Gastrocnemius medialis (tissue), 4 donors: ENCODE results near the gene ZSCAN30. TPM values are rescaled to one million over a fixed set of nuclear protein-coding genes. Genes with fewer than 3 reads are reported as not detected.

Experiments used
- ATAC-seq, 2 donors: fragments of 150-250 bp; one replicate each; pipeline ENCODE4 v1.9.1; 2016
- DNase-seq, 2 donors: peaks; one replicate each; pipeline ENCODE4 v3.0.0-alpha.2; 2019
- H3K27ac ChIP-seq, 4 donors: fragments of 200-600 bp; sonication (generic); 1 replicate in 1 of 4; 2 replicates in 3 of 4; pipeline ENCODE4 v1.5.1; 2016 to 2018; ENCODE audit warnings: mild to moderate bottlenecking in 2 of 4, moderate library complexity in 1 of 4
- H3K27me3 ChIP-seq, 3 donors: fragments of 200-600 bp; sonication (generic) in 2 of 3; 1 replicate in 1 of 3; 2 replicates in 2 of 3; pipeline versions ENCODE4 v1.5.1 to v1.6.0; 2016 to 2019; ENCODE audit warnings: mild to moderate bottlenecking in 1 of 3, moderate library complexity in 1 of 3
- H3K36me3 ChIP-seq, 2 donors: fragments of 200-600 bp; sonication (generic) in 1 of 2; one replicate each; pipeline ENCODE4 v1.5.1; 2017 to 2018
- H3K4me1 ChIP-seq, 2 donors: fragments of 200-600 bp; sonication (generic) in 1 of 2; one replicate each; pipeline ENCODE4 v1.5.1; 2016 to 2017; ENCODE audit warnings: mild to moderate bottlenecking in 2 of 2
- H3K4me3 ChIP-seq, 4 donors: fragments of 200-600 bp; sonication (generic) in 3 of 4; 1 replicate in 1 of 4; 2 replicates in 3 of 4; pipeline ENCODE4 v1.5.1; 2016 to 2019; ENCODE audit warnings: mild to moderate bottlenecking in 2 of 4
- H3K9me3 ChIP-seq, 3 donors: fragments of 200-600 bp; sonication (generic) in 2 of 3; 1 replicate in 1 of 3; 2 replicates in 2 of 3; pipeline ENCODE4 v1.5.1; 2016 to 2019
- POLR2A ChIP-seq, 2 donors: fragments of 450-650 bp; IDR thresholded peaks; one replicate each; pipeline ENCODE4 v1.6.1; 2017; ENCODE audit warnings: antibody characterized with exemption in 2 of 2, mild to moderate bottlenecking in 2 of 2, moderate library complexity in 2 of 2
- in situ Hi-C, 4 donors: fragments of 200-750 bp; cut with MboI; loops; one replicate each; pipeline versions ENCODE4 v1.15.0 to v1.8.0; 2017; ENCODE audit warnings: low sequenced_read_pairs in 4 of 4
- intact Hi-C: fragments of 100-400 bp; cut with DNase I; formaldehyde crosslinking; loops from one replicate; pipeline ENCODE4 v1.15.1; 2023; ENCODE audit warnings: low total_unique reads
- total RNA-seq, 4 donors: library from RNA; depleted of rRNA; stranded (reverse); fragments of >200 nt; gene quantifications; one replicate each; pipeline versions ENCODE4 v1.1.0 to v1.2.3, GENCODE V29; 2016
- TF ChIP-seq, protein P1 (sequence below), 5 experiments: fragments of 450-650 bp in 3 of 5; fragments of 200-600 bp in 2 of 5; sonication (generic) in 2 of 5; IDR thresholded peaks in 4 of 5; conservative IDR thresholded peaks in 1 of 5; 1 replicate in 4 of 5; 2 replicates in 1 of 5; pipeline ENCODE4 v1.5.1; 2016 to 2019; ENCODE audit warnings: antibody characterized with exemption in 5 of 5, mild to moderate bottlenecking in 3 of 5, moderate library complexity in 3 of 5

ZSCAN30 gene
- total RNA-seq, 4 donors from 2014 or later, result 4.6 to 34.6 (median 8.2) TPM

- intact Hi-C loops (loop anchor here (1.0 kb wide), 1 partner anchor 22 kb away; no protein-coding TSS in a partner anchor), in situ Hi-C loops (loop anchor here in 1 of 4 donors (5.0 kb wide), 1 partner anchor 47 kb away; the partner anchor contains the start of gene ZNF397)
- TF ChIP-seq POLR2A (IDR thresholded peaks at IDR 0.05), result no peak
- TF ChIP-seq, protein P1, sequence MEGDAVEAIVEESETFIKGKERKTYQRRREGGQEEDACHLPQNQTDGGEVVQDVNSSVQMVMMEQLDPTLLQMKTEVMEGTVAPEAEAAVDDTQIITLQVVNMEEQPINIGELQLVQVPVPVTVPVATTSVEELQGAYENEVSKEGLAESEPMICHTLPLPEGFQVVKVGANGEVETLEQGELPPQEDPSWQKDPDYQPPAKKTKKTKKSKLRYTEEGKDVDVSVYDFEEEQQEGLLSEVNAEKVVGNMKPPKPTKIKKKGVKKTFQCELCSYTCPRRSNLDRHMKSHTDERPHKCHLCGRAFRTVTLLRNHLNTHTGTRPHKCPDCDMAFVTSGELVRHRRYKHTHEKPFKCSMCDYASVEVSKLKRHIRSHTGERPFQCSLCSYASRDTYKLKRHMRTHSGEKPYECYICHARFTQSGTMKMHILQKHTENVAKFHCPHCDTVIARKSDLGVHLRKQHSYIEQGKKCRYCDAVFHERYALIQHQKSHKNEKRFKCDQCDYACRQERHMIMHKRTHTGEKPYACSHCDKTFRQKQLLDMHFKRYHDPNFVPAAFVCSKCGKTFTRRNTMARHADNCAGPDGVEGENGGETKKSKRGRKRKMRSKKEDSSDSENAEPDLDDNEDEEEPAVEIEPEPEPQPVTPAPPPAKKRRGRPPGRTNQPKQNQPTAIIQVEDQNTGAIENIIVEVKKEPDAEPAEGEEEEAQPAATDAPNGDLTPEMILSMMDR (IDR thresholded peaks at IDR 0.05 in 4 of 5, conservative IDR thresholded peaks at IDR 0.05 in 1 of 5), result no peak
- Histone ChIP-seq H3K9me3 (no peaks in the 10 kb centered on the region), H3K36me3 (peaks cover 0 to 15% of the 10 kb centered on the region in 2 donors), H3K4me1 (peaks cover 21 to 30% of the 10 kb centered on the region in 2 donors), H3K27me3 (no peaks in the 10 kb centered on the region), H3K4me3 (peak overlapping the region; percentile 62 to 88 (median 80)), H3K27ac (peak overlapping the region; percentile 88 to 92 (median 90))
- ATAC-seq (peak in 1 of 2 donors; percentile 10), DNase-seq (no peak)
Measured at GRCh38 chr18:35289293-35289692, 736 bp downstream of the ZSCAN30 start.

GRCh38 chr18:35284841-35285240 lies 5.2 kb downstream of the ZSCAN30 start:
- Histone ChIP-seq H3K9me3 (no peaks in the 10 kb centered on the region), H3K36me3 (no peaks in the 10 kb centered on the region), H3K4me3 (no peak overlapping the region), H3K4me1 (peaks cover 9 to 16% of the 10 kb centered on the region in 2 donors), H3K27me3 (no peaks in the 10 kb centered on the region), H3K27ac (no peak overlapping the region)
- TF ChIP-seq POLR2A (IDR thresholded peaks at IDR 0.05), result no peak
- TF ChIP-seq, protein P1 (IDR thresholded peaks at IDR 0.05 in 4 of 5, conservative IDR thresholded peaks at IDR 0.05 in 1 of 5), result no peak
- intact Hi-C loops, result no loop called here
- no peak for DNase-seq
- in situ Hi-C loops, result loop anchor here in 1 of 4 donors (5.0 kb wide), 1 partner anchor 43 kb away; the partner anchor contains the start of gene ZNF397
- ATAC-seq, result no peak

GRCh38 chr18:35283923-35284794 lies 5.9 kb downstream of the ZSCAN30 start:
- no peak overlapping the region for H3K4me3 ChIP-seq
- in situ Hi-C loops (no loop called here), intact Hi-C loops (no loop called here)
- TF ChIP-seq, protein P1 (IDR thresholded peaks at IDR 0.05 in 4 of 5, conservative IDR thresholded peaks at IDR 0.05 in 1 of 5), result no peak
- no peak for TF ChIP-seq POLR2A (IDR thresholded peaks at IDR 0.05)
- H3K27me3 ChIP-seq, result no peaks in the 10 kb centered on the region
- H3K9me3 ChIP-seq, result no peaks in the 10 kb centered on the region
- peaks cover 12% of the 10 kb centered on the region in 2 donors for H3K4me1 ChIP-seq
- H3K27ac ChIP-seq, result no peak overlapping the region
- H3K36me3 ChIP-seq, result no peaks in the 10 kb centered on the region
- DNase-seq (no peak), ATAC-seq (no peak)

GRCh38 chr18:35282353-35282752 lies 7.7 kb downstream of the ZSCAN30 start:
- intact Hi-C loops (no loop called here), in situ Hi-C loops (no loop called here)
- Histone ChIP-seq H3K4me3 (no peak overlapping the region), H3K9me3 (no peaks in the 10 kb centered on the region), H3K27ac (no peak overlapping the region), H3K36me3 (no peaks in the 10 kb centered on the region), H3K27me3 (no peaks in the 10 kb centered on the region), H3K4me1 (peaks cover 0 to 8% of the 10 kb centered on the region in 2 donors)
- no peak for ATAC-seq
- TF ChIP-seq, protein P1 (IDR thresholded peaks at IDR 0.05 in 4 of 5, conservative IDR thresholded peaks at IDR 0.05 in 1 of 5), result no peak
- no peak for TF ChIP-seq POLR2A (IDR thresholded peaks at IDR 0.05)
- no peak for DNase-seq
